GM12878 (cell line): ENCODE results near the gene CFAP92. TPM values are rescaled to one million over a fixed set of nuclear protein-coding genes. Genes with fewer than 3 reads are reported as not detected.

Experiments
- ATAC-seq: fragments of 200-7000 bp; cut with Tn5 transposase; 3 replicates; pipeline ENCODE4 v1.9.1; 2020; ENCODE audit warnings: mild to moderate bottlenecking, moderate library complexity
- BruUV-seq: library from RNA; stranded (reverse); fragments of 400-500 nt; replicated peaks from 2 replicates; lab custom pipeline; 2021; lab: Mats Ljungman, UMichigan
- CTCF ChIA-PET: fragments of 300-600 bp; sonication (Branson Sonifier 250); formaldehyde crosslinking; extraction: SDS; loops from one replicate; lab custom pipeline; 2021; ENCODE audit warnings: inconsistent platforms; lab: Yijun Ruan, JAX
- POLR2A ChIA-PET: fragments of 350-600 bp; formaldehyde crosslinking; extraction: SDS; loops from one replicate; lab custom pipeline; 2021; ENCODE audit warnings: inconsistent platforms; lab: Charles Lee
- RAD21 ChIA-PET: fragments of 300-600 bp; sonication (Branson Sonifier 250); formaldehyde crosslinking; loops from one replicate; lab custom pipeline; 2023; ENCODE audit warnings: antibody characterized with exemption; ENCODE audit not compliant: unreplicated experiment; lab: Charles Lee
- SMC1A ChIA-PET: fragments of 300-600 bp; sonication (Branson Sonifier 250); formaldehyde crosslinking; loops from one replicate; lab custom pipeline; 2023; ENCODE audit not compliant: unreplicated experiment, uncharacterized antibody; lab: Charles Lee
- DNase-seq: peaks from one replicate; pipeline ENCODE4 v3.0.0-alpha.2; 2011; ENCODE audit warnings: low read depth, low spot score
- FAIRE-seq: peaks from 3 replicates; lab custom pipeline; 2011; peaks lifted over from hg19 to GRCh38; lab: Jason Lieb, UNC
- H2AFZ ChIP-seq: 2 replicates; pipeline ENCODE4 v1.6.0; 2011; ENCODE audit warnings: low read depth, low read length, control low read depth; ENCODE audit not compliant: control insufficient read depth
- H3K27ac ChIP-seq: 2 replicates; pipeline ENCODE4 v1.5.1; 2011; ENCODE audit warnings: control low read depth; ENCODE audit not compliant: control insufficient read depth, insufficient read depth
- H3K27me3 ChIP-seq, 2 experiments: replicated peaks in 1 of 2; 2 replicates each; pipeline versions ENCODE4 v1.6.0 to v1.6.1; 2011; ENCODE audit warnings: low read length in 1 of 2; ENCODE audit not compliant: control insufficient read depth in 2 of 2, insufficient read depth in 2 of 2
- H3K36me3 ChIP-seq, 2 experiments: 2 replicates each; pipeline ENCODE4 v1.5.1; 2011; ENCODE audit warnings: low read length in 1 of 2; ENCODE audit not compliant: control insufficient read depth in 2 of 2, insufficient read depth in 2 of 2
- H3K4me1 ChIP-seq: 2 replicates; pipeline ENCODE4 v1.6.1; 2011; ENCODE audit warnings: mild to moderate bottlenecking, low read length, moderate library complexity, mixed read lengths; ENCODE audit not compliant: control insufficient read depth, insufficient read depth
- H3K4me2 ChIP-seq: 2 replicates; pipeline ENCODE4 v1.6.0; 2011; ENCODE audit warnings: control low read depth; ENCODE audit not compliant: control insufficient read depth, insufficient read depth
- H3K4me3 ChIP-seq: fragments of 200-600 bp; sonication (generic); 2 replicates; pipeline ENCODE4 v1.5.1; 2016
- H3K79me2 ChIP-seq: 2 replicates; pipeline ENCODE4 v1.6.0; 2011; ENCODE audit warnings: low read length; ENCODE audit not compliant: control insufficient read depth, insufficient read depth
- H3K9ac ChIP-seq: 2 replicates; pipeline ENCODE4 v1.8.0; 2011; ENCODE audit warnings: low read length, control low read depth, mixed read lengths; ENCODE audit not compliant: control insufficient read depth, insufficient read depth
- H3K9me3 ChIP-seq: replicated peaks from 3 replicates; pipeline ENCODE4 v1.5.1; 2011; ENCODE audit warnings: mild to moderate bottlenecking, low read length; ENCODE audit not compliant: control insufficient read depth, insufficient read depth
- H4K20me1 ChIP-seq: 2 replicates; pipeline ENCODE4 v1.6.0; 2011; ENCODE audit not compliant: control insufficient read depth, insufficient read depth
- BMI1 ChIP-seq: fragments of 450-650 bp; IDR thresholded peaks from 2 replicates; pipeline ENCODE4 v1.6.1; 2016; ENCODE audit warnings: mild to moderate bottlenecking, moderate library complexity, borderline replicate concordance
- GATAD2B ChIP-seq: fragments of 450-650 bp; conservative IDR thresholded peaks from 2 replicates; pipeline ENCODE4 v1.6.1; 2017; ENCODE audit warnings: low read depth, mild to moderate bottlenecking, moderate library complexity
- KDM1A ChIP-seq: fragments of 200-600 bp; sonication (generic); IDR thresholded peaks from 2 replicates; pipeline ENCODE4 v1.6.1; 2016; ENCODE audit warnings: borderline replicate concordance
- MEF2B ChIP-seq: fragments of 450-650 bp; IDR thresholded peaks from 2 replicates; pipeline ENCODE4 v1.6.1; 2018; ENCODE audit warnings: mild to moderate bottlenecking, moderate library complexity; ENCODE audit not compliant: partially characterized antibody, poor library complexity, severe bottlenecking
- MXI1 ChIP-seq: fragments of 150-350 bp; IDR thresholded peaks from 2 replicates; pipeline ENCODE4 v1.6.1; 2011; ENCODE audit warnings: low read depth, mild to moderate bottlenecking, inconsistent platforms, low read length, improper control_type of control experiment
- NBN ChIP-seq: fragments of 450-650 bp; IDR thresholded peaks from 2 replicates; pipeline ENCODE4 v1.6.1; 2016
- NR2F1 ChIP-seq: fragments of 450-650 bp; conservative IDR thresholded peaks from 2 replicates; pipeline ENCODE4 v1.6.1; 2017; ENCODE audit warnings: mild to moderate bottlenecking
- RAD21 ChIP-seq: IDR thresholded peaks from 2 replicates; pipeline ENCODE4 v1.6.1; 2011; ENCODE audit warnings: mild to moderate bottlenecking, low read depth, low read length, moderate library complexity; ENCODE audit not compliant: insufficient read depth
- RBBP5 ChIP-seq: fragments of 200-600 bp; sonication (generic); conservative IDR thresholded peaks from 2 replicates; pipeline ENCODE4 v1.6.1; 2016
- SPI1 ChIP-seq: IDR thresholded peaks from 2 replicates; pipeline ENCODE4 v1.6.1; 2011; ENCODE audit warnings: low read depth, mild to moderate bottlenecking, low read length, moderate library complexity, borderline replicate concordance; ENCODE audit not compliant: insufficient read depth
- SRF ChIP-seq, 2 experiments: IDR thresholded peaks; 2 replicates each; pipeline ENCODE4 v1.6.1; 2011; ENCODE audit warnings: low read depth in 2 of 2, low read length in 2 of 2, mild to moderate bottlenecking in 1 of 2, moderate library complexity in 1 of 2
- WRNIP1 ChIP-seq: IDR thresholded peaks from 2 replicates; pipeline ENCODE4 v1.6.1; 2011; ENCODE audit warnings: low read depth, low read length, improper control_type of control experiment, borderline replicate concordance
- ZNF384 ChIP-seq: IDR thresholded peaks from 2 replicates; pipeline ENCODE4 v1.6.1; 2012; ENCODE audit warnings: low read depth, mild to moderate bottlenecking, low read length, improper control_type of control experiment, borderline replicate concordance
- WGBS: methylation state at CpG from one replicate; pipeline ENCODE4 v1.1.6; 2016; ENCODE audit warnings: low lambda C conversion rate; ENCODE audit not compliant: insufficient replicate concordance, insufficient coverage; ENCODE audit errors: missing lambda C conversion rate; 5-methylcytosine and 5-hydroxymethylcytosine counted together
- in situ Hi-C: fragments of 300-500 bp; cut with MboI; formaldehyde crosslinking; loops from 9 replicates; pipeline ENCODE4 v1.14.3; 2018; ENCODE audit warnings: mixed read lengths
- intact Hi-C: fragments of 100-400 bp; cut with micrococcal nuclease; formaldehyde crosslinking; loops from one replicate; pipeline ENCODE4 v1.14.2; 2022; ENCODE audit not compliant: unreplicated experiment
- polyA plus RNA-seq, 11 experiments: library from polyadenylated mRNA; depleted of rRNA in 4 of 11; unstranded in 6 of 11; stranded (reverse) in 5 of 11; fragments of >200 nt; fragmentation: Nextera tagmentation in 4 of 11; fragmentation: Illumina TruSeq in 1 of 11; extraction: Ambion mirVana in 4 of 11; extraction: Trizol in 1 of 11; gene quantifications; 1 replicate in 1 of 11; 2 replicates in 10 of 11; pipeline versions ENCODE4 v1.2.1 to v1.2.3, GENCODE V29; 2011 to 2016; ENCODE audit warnings: inconsistent platforms in 2 of 11, missing spikeins in 2 of 11, low read depth in 1 of 11
- total RNA-seq, 4 experiments: library from RNA; depleted of rRNA in 3 of 4; stranded (reverse); fragments of >200 nt in 3 of 4; fragmentation: Illumina TruSeq in 1 of 4; extraction: Trizol in 1 of 4; gene quantifications; 2 replicates each; pipeline versions ENCODE4 v1.2.1 to v1.2.3, GENCODE V29; 2013 to 2021
- TF ChIP-seq, protein P1 (sequence below): fragments of 450-650 bp; IDR thresholded peaks from 2 replicates; pipeline ENCODE4 v1.6.1; 2016; ENCODE audit warnings: mild to moderate bottlenecking
- TF ChIP-seq, protein P2 (sequence below): fragments of 450-650 bp; conservative IDR thresholded peaks from 2 replicates; pipeline ENCODE4 v1.6.1; 2017; ENCODE audit warnings: mild to moderate bottlenecking, moderate library complexity
- TF ChIP-seq, protein P3 (sequence below): IDR thresholded peaks from 2 replicates; pipeline ENCODE4 v1.6.1; 2011; ENCODE audit warnings: low read depth, mild to moderate bottlenecking, low read length, moderate library complexity, borderline replicate concordance; ENCODE audit errors: extremely low read depth

CFAP92 gene
- total and polyA plus RNA-seq, 10 of the 15 experiments (the other 5 are each of a cell fraction or from before 2014, with no cell fraction given): 0.05 to 0.52 (median 0.14) TPM; not detected in 7

- TF ChIP-seq ZNF384: no peak
These were observed 18.6 kb downstream of the CFAP92 start (continued) for GRCh38 chr3:128975276-128975675.

- intact Hi-C loops: no loop called here
- H3K4me3 ChIP-seq: no peak overlapping the region
- ChIA-PET SMC1A (interaction anchor here (1.0 kb wide), 1 partner anchor 80 kb away, joined by 3 read pairs; no protein-coding TSS in a partner anchor), POLR2A (interaction anchor here (0.5 to 0.6 kb wide), 2 partner anchors 150 to 188 kb away, joined by 4 to 7 read pairs; no protein-coding TSS in a partner anchor), RAD21 (interaction anchor here (1.1 kb wide), 1 partner anchor 20 kb away, joined by 3 read pairs; the partner anchor contains the start of gene CFAP92), CTCF (interaction anchor here (0.6 to 1.4 kb wide), 4 partner anchors 79 to 409 kb away, joined by 3 to 6 read pairs (median 4); no protein-coding TSS in a partner anchor)
- 10% methylated on average over 5 of the region's 5 CpGs for WGBS
- peaks cover 0 to 1% of the 10 kb centered on the region in 2 experiments; a peak in 1 of 4 replicates for H3K27me3 ChIP-seq
- H3K36me3 ChIP-seq: no peaks in the 10 kb centered on the region
- no TSS peak for BruUV-seq
- ATAC-seq: peak; percentile 58
- peak; percentile 38 for FAIRE-seq
- H3K4me1 ChIP-seq: no peaks in the 10 kb centered on the region
- no peaks in the 10 kb centered on the region for H4K20me1 ChIP-seq
- H3K4me2 ChIP-seq: no peak overlapping the region
- H3K27ac ChIP-seq: no peak overlapping the region
- DNase-seq: no peak
- H3K9ac ChIP-seq: no peak overlapping the region
- H3K79me2 ChIP-seq: no peaks in the 10 kb centered on the region
- H2AFZ ChIP-seq: no peak overlapping the region
- no peaks in the 10 kb centered on the region for H3K9me3 ChIP-seq
- in situ Hi-C loops: loop anchor here (5.0 kb wide), 1 partner anchor 273 kb away; the partner anchor contains the start of gene COPG1
- TF ChIP-seq MEF2B: peak; percentile 87
- TF ChIP-seq SPI1: peak; percentile 37; the same call in 1 of the 2 replicates
- no peak for TF ChIP-seq NBN
- TF ChIP-seq MXI1: no peak
- TF ChIP-seq, protein P1, sequence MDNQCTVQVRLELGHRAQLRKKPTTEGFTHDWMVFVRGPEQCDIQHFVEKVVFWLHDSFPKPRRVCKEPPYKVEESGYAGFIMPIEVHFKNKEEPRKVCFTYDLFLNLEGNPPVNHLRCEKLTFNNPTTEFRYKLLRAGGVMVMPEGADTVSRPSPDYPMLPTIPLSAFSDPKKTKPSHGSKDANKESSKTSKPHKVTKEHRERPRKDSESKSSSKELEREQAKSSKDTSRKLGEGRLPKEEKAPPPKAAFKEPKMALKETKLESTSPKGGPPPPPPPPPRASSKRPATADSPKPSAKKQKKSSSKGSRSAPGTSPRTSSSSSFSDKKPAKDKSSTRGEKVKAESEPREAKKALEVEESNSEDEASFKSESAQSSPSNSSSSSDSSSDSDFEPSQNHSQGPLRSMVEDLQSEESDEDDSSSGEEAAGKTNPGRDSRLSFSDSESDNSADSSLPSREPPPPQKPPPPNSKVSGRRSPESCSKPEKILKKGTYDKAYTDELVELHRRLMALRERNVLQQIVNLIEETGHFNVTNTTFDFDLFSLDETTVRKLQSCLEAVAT: peak; percentile 43; the same call in 1 of the 2 replicates
- TF ChIP-seq SRF (IDR thresholded peaks at IDR 0.05; ENCODE audit: low read depth in 2 of 2, low read length in 2 of 2): no peak
- no peak for TF ChIP-seq WRNIP1
- TF ChIP-seq KDM1A: no peak
- TF ChIP-seq NR2F1: no peak
- TF ChIP-seq, protein P2, sequence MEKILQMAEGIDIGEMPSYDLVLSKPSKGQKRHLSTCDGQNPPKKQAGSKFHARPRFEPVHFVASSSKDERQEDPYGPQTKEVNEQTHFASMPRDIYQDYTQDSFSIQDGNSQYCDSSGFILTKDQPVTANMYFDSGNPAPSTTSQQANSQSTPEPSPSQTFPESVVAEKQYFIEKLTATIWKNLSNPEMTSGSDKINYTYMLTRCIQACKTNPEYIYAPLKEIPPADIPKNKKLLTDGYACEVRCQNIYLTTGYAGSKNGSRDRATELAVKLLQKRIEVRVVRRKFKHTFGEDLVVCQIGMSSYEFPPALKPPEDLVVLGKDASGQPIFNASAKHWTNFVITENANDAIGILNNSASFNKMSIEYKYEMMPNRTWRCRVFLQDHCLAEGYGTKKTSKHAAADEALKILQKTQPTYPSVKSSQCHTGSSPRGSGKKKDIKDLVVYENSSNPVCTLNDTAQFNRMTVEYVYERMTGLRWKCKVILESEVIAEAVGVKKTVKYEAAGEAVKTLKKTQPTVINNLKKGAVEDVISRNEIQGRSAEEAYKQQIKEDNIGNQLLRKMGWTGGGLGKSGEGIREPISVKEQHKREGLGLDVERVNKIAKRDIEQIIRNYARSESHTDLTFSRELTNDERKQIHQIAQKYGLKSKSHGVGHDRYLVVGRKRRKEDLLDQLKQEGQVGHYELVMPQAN: no peak
- TF ChIP-seq BMI1: no peak
- no peak for TF ChIP-seq RBBP5
- peak; percentile 37; the same call in 1 of the 2 replicates for TF ChIP-seq GATAD2B
- no peak for TF ChIP-seq RAD21
- TF ChIP-seq, protein P3, sequence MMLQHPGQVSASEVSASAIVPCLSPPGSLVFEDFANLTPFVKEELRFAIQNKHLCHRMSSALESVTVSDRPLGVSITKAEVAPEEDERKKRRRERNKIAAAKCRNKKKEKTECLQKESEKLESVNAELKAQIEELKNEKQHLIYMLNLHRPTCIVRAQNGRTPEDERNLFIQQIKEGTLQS: no peak
These were observed 19.8 kb downstream of the CFAP92 start for GRCh38 chr3:128973988-128974564.
